H1 (cell line): ENCODE data around the gene TEKT3. TPM values are rescaled to one million over a fixed set of nuclear protein-coding genes. Genes with fewer than 3 reads are reported as not detected.

Experiments
- CTCF ChIA-PET: fragments of 300-600 bp; sonication (Branson Sonifier 250); formaldehyde crosslinking; loops from one replicate; lab custom pipeline; 2021; ENCODE audit not compliant: partially characterized antibody; lab: Charles Lee
- POLR2A ChIA-PET: fragments of 300-600 bp; sonication (Branson Sonifier 250); formaldehyde crosslinking; loops from one replicate; lab custom pipeline; 2021; ENCODE audit warnings: inconsistent platforms; ENCODE audit not compliant: partially characterized antibody; lab: Charles Lee
- DNase-seq, 2 experiments: peaks; one replicate each; pipeline versions ENCODE4 v3.0.0 to v3.0.0-alpha.2; 2010 to 2022; ENCODE audit warnings: low spot score in 2 of 2, low read depth in 1 of 2, mixed read lengths in 1 of 2
- FAIRE-seq: peaks from 2 replicates; lab custom pipeline; 2011; peaks lifted over from hg19 to GRCh38; lab: Jason Lieb, UNC
- H2AFZ ChIP-seq: 2 replicates; pipeline ENCODE4 v1.8.1; 2012; ENCODE audit warnings: low read length, inconsistent platforms
- H2AK5ac ChIP-seq: 2 replicates; pipeline ENCODE4 v1.6.1; 2013; ENCODE audit warnings: low read depth, low read length
- H2BK120ac ChIP-seq: replicated peaks from 2 replicates; pipeline ENCODE3; 2013; ENCODE audit warnings: low read depth, low read length, inconsistent platforms
- H2BK12ac ChIP-seq: 2 replicates; pipeline ENCODE4 v1.6.1; 2013; ENCODE audit warnings: low read depth, low read length
- H2BK15ac ChIP-seq: 2 replicates; pipeline ENCODE4 v1.6.1; 2013; ENCODE audit warnings: low read length
- H2BK20ac ChIP-seq: 2 replicates; pipeline ENCODE4 v1.6.1; 2013; ENCODE audit warnings: low read length
- H2BK5ac ChIP-seq: 2 replicates; pipeline ENCODE4 v1.6.1; 2013; ENCODE audit warnings: low read depth, low read length
- H3K14ac ChIP-seq: 2 replicates; pipeline ENCODE4 v1.6.1; 2013; ENCODE audit warnings: inconsistent platforms; ENCODE audit not compliant: insufficient read length
- H3K18ac ChIP-seq: 2 replicates; pipeline ENCODE4 v1.6.1; 2013; ENCODE audit warnings: low read length; ENCODE audit errors: extremely low read depth
- H3K23ac ChIP-seq: 2 replicates; pipeline ENCODE4 v1.6.1; 2013; ENCODE audit warnings: inconsistent platforms; ENCODE audit not compliant: insufficient read length
- H3K23me2 ChIP-seq: 2 replicates; pipeline ENCODE4 v1.6.1; 2013; ENCODE audit warnings: low read depth, low read length
- H3K27ac ChIP-seq: 2 replicates; pipeline ENCODE4 v1.6.1; 2011; ENCODE audit warnings: low read depth, low read length, inconsistent platforms
- H3K27me3 ChIP-seq, 4 experiments: replicated peaks in 1 of 4; 1 replicate in 1 of 4; 2 replicates in 3 of 4; pipeline versions ENCODE4 v1.6.1 to v1.8.1; 2011 to 2013; ENCODE audit warnings: low read length in 3 of 4, mild to moderate bottlenecking in 3 of 4, inconsistent platforms in 2 of 4, mixed read lengths in 2 of 4, moderate library complexity in 1 of 4; ENCODE audit not compliant: control insufficient read depth in 3 of 4, insufficient read depth in 3 of 4; ENCODE audit errors: extremely low read depth in 1 of 4
- H3K36me3 ChIP-seq, 4 experiments: 2 replicates each; pipeline versions ENCODE4 v1.6.1 to v1.8.1; 2011 to 2013; ENCODE audit warnings: mild to moderate bottlenecking in 4 of 4, low read length in 3 of 4, moderate library complexity in 2 of 4, control low read depth in 1 of 4, inconsistent platforms in 1 of 4; ENCODE audit not compliant: insufficient read depth in 4 of 4, control insufficient read depth in 2 of 4
- H3K4ac ChIP-seq: replicated peaks from 2 replicates; pipeline ENCODE3; 2013; ENCODE audit warnings: low read length, low read depth, mixed read lengths, inconsistent platforms; ENCODE audit not compliant: insufficient read length
- H3K4me1 ChIP-seq, 4 experiments: replicated peaks in 1 of 4; 1 replicate in 1 of 4; 2 replicates in 3 of 4; pipeline versions ENCODE4 v1.6.1 to v1.8.1; 2011 to 2013; ENCODE audit warnings: low read length in 3 of 4, inconsistent platforms in 2 of 4, mixed read lengths in 1 of 4; ENCODE audit not compliant: insufficient read depth in 4 of 4, control insufficient read depth in 3 of 4
- H3K4me2 ChIP-seq, 2 experiments: 2 replicates each; pipeline versions ENCODE4 v1.6.1 to v1.8.1; 2011 to 2013; ENCODE audit warnings: low read depth in 2 of 2, low read length in 2 of 2, control low read depth in 1 of 2, inconsistent platforms in 1 of 2, mild to moderate bottlenecking in 1 of 2; ENCODE audit not compliant: insufficient read depth in 1 of 2
- H3K4me3 ChIP-seq, 4 experiments: fragments of 200-600, 300-600 bp in 1 of 4; sonication (generic), shearing (Covaris generic), sonication (Bioruptor Twin) in 1 of 4; 2 replicates each; pipeline versions ENCODE4 v1.5.1 to v1.8.1; 2011 to 2016; ENCODE audit warnings: low read length in 4 of 4, low read depth in 3 of 4, control low read depth in 2 of 4, inconsistent platforms in 2 of 4, mild to moderate bottlenecking in 2 of 4, mixed read lengths in 1 of 4, moderate library complexity in 1 of 4; ENCODE audit not compliant: insufficient read depth in 2 of 4; ENCODE audit errors: extremely low read depth in 1 of 4
- H3K56ac ChIP-seq: replicated peaks from 2 replicates; pipeline ENCODE3; 2013; ENCODE audit warnings: low read depth, mild to moderate bottlenecking, mixed read lengths, low read length, inconsistent platforms; ENCODE audit not compliant: insufficient read length
- H3K79me1 ChIP-seq: 2 replicates; pipeline ENCODE4 v1.6.1; 2013; ENCODE audit warnings: low read depth, low read length, control low read depth
- H3K79me2 ChIP-seq, 2 experiments: 2 replicates each; pipeline versions ENCODE4 v1.6.1 to v1.8.1; 2012 to 2013; ENCODE audit warnings: low read length in 2 of 2, mild to moderate bottlenecking in 2 of 2, inconsistent platforms in 1 of 2; ENCODE audit not compliant: insufficient read depth in 2 of 2, control insufficient read depth in 1 of 2
- H3K9ac ChIP-seq, 4 experiments: replicated peaks in 1 of 4; 1 replicate in 1 of 4; 2 replicates in 3 of 4; pipeline versions ENCODE4 v1.6.1 to v1.8.1; 2011 to 2013; ENCODE audit warnings: low read depth in 3 of 4, low read length in 3 of 4, control low read depth in 2 of 4, mild to moderate bottlenecking in 2 of 4, moderate library complexity in 2 of 4, inconsistent platforms in 1 of 4; ENCODE audit errors: extremely low read depth in 1 of 4
- H3K9me3 ChIP-seq, 2 experiments: 2 replicates each; pipeline versions ENCODE4 v1.6.1 to v1.8.1; 2012 to 2013; ENCODE audit warnings: mild to moderate bottlenecking in 2 of 2, moderate library complexity in 2 of 2, control low read depth in 1 of 2, inconsistent platforms in 1 of 2, low read depth in 1 of 2, low read length in 1 of 2, mixed read lengths in 1 of 2; ENCODE audit not compliant: insufficient read depth in 2 of 2
- H4K20me1 ChIP-seq, 2 experiments: replicated peaks in 1 of 2; 2 replicates each; pipeline versions ENCODE3 to v1.8.1; 2011 to 2013; ENCODE audit warnings: inconsistent platforms in 2 of 2, low read length in 2 of 2, mild to moderate bottlenecking in 1 of 2; ENCODE audit not compliant: insufficient read depth in 2 of 2, control insufficient read depth in 1 of 2
- H4K5ac ChIP-seq: 2 replicates; pipeline ENCODE4 v1.6.1; 2013; ENCODE audit warnings: low read length, low read depth, mixed read lengths, inconsistent platforms; ENCODE audit not compliant: insufficient read length
- H4K8ac ChIP-seq: 2 replicates; pipeline ENCODE4 v1.8.0; 2013; ENCODE audit warnings: mild to moderate bottlenecking, moderate library complexity, low read length, inconsistent platforms; ENCODE audit not compliant: insufficient read depth; ENCODE audit errors: extremely low read depth
- H4K91ac ChIP-seq: replicated peaks from 2 replicates; pipeline ENCODE3; 2013; ENCODE audit warnings: low read length, mixed read lengths, inconsistent platforms; ENCODE audit not compliant: insufficient read length
- CBX8 ChIP-seq: fragments of 300-800, 300-1000 bp; sonication (generic); IDR thresholded peaks from 2 replicates; pipeline ENCODE4 v1.7.1; 2016; ENCODE audit warnings: low read depth, low read length, borderline replicate concordance
- CEBPB ChIP-seq: IDR thresholded peaks from 2 replicates; pipeline ENCODE4 v1.6.1; 2012; ENCODE audit warnings: low read depth, low read length
- CHD1 ChIP-seq: IDR thresholded peaks from 2 replicates; pipeline ENCODE4 v1.6.1; 2012; ENCODE audit warnings: low read depth, low read length, improper control_type of control experiment
- EZH2 ChIP-seq: fragments of 200-600 bp; sonication (generic); IDR thresholded peaks from 2 replicates; pipeline ENCODE4 v1.7.1; 2012; ENCODE audit warnings: low read depth, mild to moderate bottlenecking, moderate library complexity, low read length, inconsistent platforms; ENCODE audit not compliant: severe bottlenecking
- HDAC6 ChIP-seq: IDR thresholded peaks from one replicate; pipeline ENCODE4 v1.7.1; 2012; ENCODE audit warnings: low read depth, mild to moderate bottlenecking, inconsistent platforms, low read length, moderate library complexity
- RAD21 ChIP-seq, 2 experiments: IDR thresholded peaks in 1 of 2; conservative IDR thresholded peaks in 1 of 2; 2 replicates each; pipeline ENCODE4 v1.6.1; 2011; ENCODE audit warnings: low read depth in 2 of 2, low read length in 2 of 2, improper control_type of control experiment in 1 of 2, inconsistent platforms in 1 of 2, mild to moderate bottlenecking in 1 of 2, moderate library complexity in 1 of 2
- SP1 ChIP-seq: IDR thresholded peaks from 2 replicates; pipeline ENCODE4 v1.6.1; 2011; ENCODE audit warnings: low read depth, low read length
- SRF ChIP-seq: IDR thresholded peaks from 2 replicates; pipeline ENCODE4 v1.6.1; 2011; ENCODE audit warnings: mild to moderate bottlenecking, low read depth, low read length, moderate library complexity
- WGBS, 2 experiments: shearing (Covaris generic) in 1 of 2; methylation state at CpG; one replicate each; pipeline versions ENCODE4 v1.1.6 to v1.1.7; 2013 to 2015; ENCODE audit warnings: low lambda C conversion rate in 2 of 2, mixed read lengths in 2 of 2, inconsistent platforms in 1 of 2, low coverage in 1 of 2, missing lambda C conversion rate in 1 of 2; ENCODE audit not compliant: insufficient replicate concordance in 2 of 2, insufficient coverage in 1 of 2, insufficient read length in 1 of 2; ENCODE audit errors: extremely low coverage in 1 of 2, missing lambda C conversion rate in 1 of 2; 5-methylcytosine and 5-hydroxymethylcytosine counted together
- polyA plus RNA-seq, 7 experiments: library from polyadenylated mRNA; depleted of rRNA in 3 of 7; stranded (reverse) in 5 of 7; unstranded in 2 of 7; fragments of >200 nt in 5 of 7; fragments of 200-250 nt in 2 of 7; gene quantifications; 1 replicate in 5 of 7; 2 replicates in 1 of 7; 4 replicates in 1 of 7; pipeline versions ENCODE4 v1.2.1 to v1.2.3, GENCODE V29; 2011 to 2013; ENCODE audit warnings: missing spikeins in 2 of 7, mixed read lengths in 2 of 7
- total RNA-seq: library from RNA; stranded (reverse); fragmentation: NEBNext Ultra II Directional; extraction: Animal tissue kit (Norgen Biotek cat#: 25700); gene quantifications from 2 replicates; pipeline ENCODE4 v1.2.1, GENCODE V29; 2021
- TF ChIP-seq, protein P1 (sequence below): IDR thresholded peaks from 2 replicates; pipeline ENCODE4 v1.6.1; 2011; ENCODE audit warnings: low read depth, mild to moderate bottlenecking, low read length; ENCODE audit not compliant: insufficient read depth

The TEKT3 gene
- total and polyA plus RNA-seq, 2 of the 8 experiments (the other 6 are each of a cell fraction or from before 2014, with no cell fraction given) = 2.2 to 2.9 TPM

DNA sequence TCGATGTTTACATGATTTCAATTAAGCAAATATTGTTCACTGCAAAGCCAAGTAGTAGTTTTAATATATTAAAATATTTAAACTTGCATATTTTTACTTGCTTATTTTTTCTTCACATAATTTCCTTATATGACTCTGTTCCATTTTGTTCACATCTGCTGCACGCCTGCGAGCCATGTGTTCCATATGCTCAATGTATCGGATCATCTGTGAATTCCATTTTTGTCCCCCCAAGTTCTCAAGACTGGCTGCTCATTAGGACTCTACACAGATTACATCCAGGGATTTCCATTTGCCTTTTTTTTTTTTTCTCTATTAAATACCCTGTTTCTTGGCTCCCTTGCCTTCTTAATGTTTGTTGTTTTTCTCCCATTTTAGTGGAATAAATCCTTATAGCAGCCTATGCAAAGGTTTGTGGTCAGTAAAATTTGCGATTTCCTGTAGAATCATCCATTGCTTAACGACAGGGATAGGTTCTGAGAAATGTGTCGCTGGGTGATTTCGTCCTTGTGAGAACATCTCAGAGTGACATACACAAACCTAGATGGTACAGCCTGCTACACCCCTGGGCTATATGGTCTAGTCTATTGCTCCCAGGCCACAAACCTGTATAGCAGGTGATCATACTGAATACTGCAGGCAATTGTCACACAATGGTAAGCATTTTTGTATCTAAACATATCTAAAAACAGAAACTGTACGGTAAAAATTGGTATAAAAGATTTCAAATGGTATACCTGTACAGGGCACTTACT, 30.2 kb upstream of the TEKT3 start:
- Histone ChIP-seq H3K56ac (no peak overlapping the region), H4K8ac (no peak overlapping the region), H4K5ac (no peak overlapping the region), H3K4me2 (no peak overlapping the region), H3K4me3 (no peak overlapping the region), H3K9me3 (no peaks in the 10 kb centered on the region), H2AFZ (no peak overlapping the region), H3K23ac (no peak overlapping the region), H2AK5ac (no peak overlapping the region), H3K27ac (no peak overlapping the region)
- CTCF ChIA-PET = no interaction called here
- WGBS, 2 experiments = 82% methylated on average over 9 of the region's 9 CpGs; no CpG with 5 or more reads in 1 of the 2 experiments
- TF ChIP-seq HDAC6 (no peak), CEBPB (no peak), SRF (no peak), EZH2 (no peak), RAD21 (IDR thresholded peaks at IDR 0.05 in 1 of 2, conservative IDR thresholded peaks at IDR 0.05 in 1 of 2; ENCODE audit: low read depth in 2 of 2, low read length in 2 of 2) (no peak), SP1 (no peak), CBX8 (no peak), CHD1 (no peak)
- TF ChIP-seq, protein P1, sequence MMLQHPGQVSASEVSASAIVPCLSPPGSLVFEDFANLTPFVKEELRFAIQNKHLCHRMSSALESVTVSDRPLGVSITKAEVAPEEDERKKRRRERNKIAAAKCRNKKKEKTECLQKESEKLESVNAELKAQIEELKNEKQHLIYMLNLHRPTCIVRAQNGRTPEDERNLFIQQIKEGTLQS = no peak
- TF ChIP-seq, all 59 proteins: peak for 0
- H4K91ac ChIP-seq = no peak overlapping the region
- H3K36me3 ChIP-seq = no peaks in the 10 kb centered on the region
- H2BK20ac ChIP-seq = no peak overlapping the region
- FAIRE-seq (no peak), DNase-seq (no peak)
- POLR2A ChIA-PET = no interaction called here
- H3K79me1 ChIP-seq = no peaks in the 10 kb centered on the region
- H3K18ac ChIP-seq = no peak overlapping the region
- H2BK5ac ChIP-seq = no peak overlapping the region
- no peaks in the 10 kb centered on the region for H4K20me1 ChIP-seq
- H3K14ac ChIP-seq = no peak overlapping the region
- no peak overlapping the region for H3K4ac ChIP-seq
- no peaks in the 10 kb centered on the region for H3K23me2 ChIP-seq
- no peaks in the 10 kb centered on the region for H3K27me3 ChIP-seq
- no peak overlapping the region for H2BK12ac ChIP-seq
- H2BK120ac ChIP-seq = no peak overlapping the region
- H2BK15ac ChIP-seq = no peak overlapping the region
- H3K79me2 ChIP-seq = no peaks in the 10 kb centered on the region
- H3K9ac ChIP-seq = no peak overlapping the region
- peaks cover 0 to 5% (median 3%) of the 10 kb centered on the region in 4 experiments; a peak in 4 of 7 replicates for H3K4me1 ChIP-seq
